Adrenal gland (tissue), 12 donors: ENCODE results near the gene RBM28. TPM values are rescaled to one million over a fixed set of nuclear protein-coding genes. Genes with fewer than 3 reads are reported as not detected.
A peak's percentile ranks its signal among the peaks of the same experiment; 100 is the strongest.

Experiments used
- DNase-seq, 7 donors: peaks; one replicate each; pipeline ENCODE4 v3.0.0-alpha.2; 2019 to 2020
- H3K27ac ChIP-seq, 5 donors: fragments of 200-600 bp; sonication (generic) in 4 of 5; 1 replicate in 3 of 5; 2 replicates in 2 of 5; pipeline versions ENCODE4 v1.5.1 to v1.8.0; 2016 to 2020; ENCODE audit warnings: mild to moderate bottlenecking in 1 of 5
- H3K27me3 ChIP-seq: fragments of 200-600 bp; 2 replicates; pipeline ENCODE4 v1.8.0; 2021
- H3K36me3 ChIP-seq, 2 donors: fragments of 200-600 bp; replicated peaks in 1 of 2; 1 replicate in 1 of 2; 2 replicates in 1 of 2; pipeline versions ENCODE4 v1.5.1 to v1.8.0; 2018 to 2022
- H3K4me1 ChIP-seq, 2 donors: fragments of 200-600 bp; replicated peaks in 1 of 2; 1 replicate in 1 of 2; 2 replicates in 1 of 2; pipeline versions ENCODE4 v1.5.1 to v1.8.0; 2018 to 2021
- H3K4me3 ChIP-seq, 4 donors: fragments of 200-600 bp; sonication (generic) in 3 of 4; one replicate each; pipeline ENCODE4 v1.5.1; 2016 to 2018
- H3K9me3 ChIP-seq, 3 donors: fragments of 200-600 bp; sonication (generic) in 1 of 3; replicated peaks in 1 of 3; 1 replicate in 2 of 3; 2 replicates in 1 of 3; pipeline versions ENCODE4 v1.5.1 to v1.8.0; 2016 to 2021
- CTCF ChIP-seq, 6 experiments: fragments of 450-650 bp in 4 of 6; fragments of 200-600 bp in 2 of 6; sonication (generic) in 1 of 6; IDR thresholded peaks; 1 replicate in 5 of 6; 2 replicates in 1 of 6; pipeline versions ENCODE4 v1.5.1 to v1.8.0; 2016 to 2021; ENCODE audit warnings: antibody characterized with exemption in 6 of 6, mild to moderate bottlenecking in 2 of 6, moderate library complexity in 1 of 6
- POLR2A ChIP-seq, 2 donors: fragments of 450-650 bp; IDR thresholded peaks; one replicate each; pipeline ENCODE4 v1.6.1; 2017; ENCODE audit warnings: antibody characterized with exemption in 2 of 2, mild to moderate bottlenecking in 2 of 2, moderate library complexity in 1 of 2
- WGBS, 4 donors: extraction: QIAGEN DNeasy Blood & Tissue Kit in 2 of 4; methylation state at CpG; one replicate each; pipeline versions ENCODE4 v1.1.5 to v1.1.7; 2013 to 2017; 5-methylcytosine and 5-hydroxymethylcytosine counted together
- intact Hi-C, 2 donors: fragments of 100-400 bp; cut with DNase I; formaldehyde crosslinking; loops; one replicate each; pipeline versions ENCODE4 v1.14.1 to v1.15.0; 2022 to 2023
- polyA plus RNA-seq, 3 donors: library from polyadenylated mRNA; stranded (reverse); fragments of 200-250 nt in 2 of 3; fragments of 350-450 nt in 1 of 3; fragmentation: Illumina TruSeq in 1 of 3; extraction: RNeasy Lipid Tissue Mini Kit (QIAGEN cat#74804) in 1 of 3; gene quantifications; one replicate each; pipeline ENCODE4 v1.2.3, GENCODE V29; 2013 to 2014
- total RNA-seq, 9 donors: library from RNA; depleted of rRNA in 4 of 9; stranded (reverse); fragments of >200 nt in 4 of 9; fragments of 120-200 nt in 1 of 9; fragmentation: NEBNext Ultra II Directional in 1 of 9; extraction: Animal tissue kit (Norgen Biotek cat#: 25700) in 1 of 9; gene quantifications; one replicate each; pipeline versions ENCODE4 v1.1.0 to v1.2.4, GENCODE V29; 2013 to 2023
- donor health status: healthy with polysubstance abuse.
- donor health status: Bipolar disorder and iron deficiency.
- donor health status: DM: yes; HTN: yes; CAD: no.
- donor health status: DM: no; HTN: no; CAD: no.
- donor health status: DM: no; HTN: no; CAD: no.
- donor health status: DM: yes; HTN: yes; CAD: no.

The RBM28 gene
- total and polyA plus RNA-seq, 12 donors, result 8.0 to 61.3 (median 24.2) TPM

- Histone ChIP-seq H3K9me3 (no peaks in the 10 kb centered on the region), H3K27me3 (peaks cover 14% of the 10 kb centered on the region)
- 77 to 87% (median 84%) methylated on average over 2 of the region's 2 CpGs for WGBS, 4 donors
These were observed 21.7 kb upstream of the RBM28 start for GRCh38 chr7:128365432-128365831.

GRCh38 chr7:128364166-128364870, 20.6 kb upstream of the RBM28 start:
- no peak for DNase-seq
- no peak overlapping the region for H3K27ac ChIP-seq
- no peaks in the 10 kb centered on the region for H3K36me3 ChIP-seq
- 70 to 94% (median 80%) methylated on average over 4 of the region's 4 CpGs for WGBS, 4 donors
- intact Hi-C loops, result no loop called here
- peaks cover 4 to 7% of the 10 kb centered on the region in 2 donors for H3K4me1 ChIP-seq
- H3K9me3 ChIP-seq, result no peaks in the 10 kb centered on the region
- H3K4me3 ChIP-seq, result no peak overlapping the region
- H3K27me3 ChIP-seq, result peaks cover 14% of the 10 kb centered on the region
- TF ChIP-seq POLR2A (IDR thresholded peaks at IDR 0.05), result no peak

More at GRCh38 chr7:128365432-128365831, 21.7 kb upstream of the RBM28 start:
- Histone ChIP-seq H3K4me3 (no peak overlapping the region), H3K4me1 (peaks cover 4 to 7% of the 10 kb centered on the region in 2 donors), H3K36me3 (no peaks in the 10 kb centered on the region), H3K27ac (no peak overlapping the region)
- TF ChIP-seq CTCF (IDR thresholded peaks at IDR 0.05) (no peak), POLR2A (IDR thresholded peaks at IDR 0.05) (no peak)
- DNase-seq, result no peak
- intact Hi-C loops, result no loop called here

GRCh38 chr7:128363261-128363721, 19.6 kb upstream of the RBM28 start:
- no peak for TF ChIP-seq POLR2A (IDR thresholded peaks at IDR 0.05)
- Histone ChIP-seq H3K4me3 (no peak overlapping the region), H3K27ac (no peak overlapping the region), H3K27me3 (peaks cover 14% of the 10 kb centered on the region), H3K9me3 (no peaks in the 10 kb centered on the region), H3K36me3 (no peaks in the 10 kb centered on the region), H3K4me1 (peaks cover 4 to 7% of the 10 kb centered on the region in 2 donors)
- WGBS, 4 donors, result 73 to 86% (median 77%) methylated on average over 5 to 6 of the region's 6 CpGs
- no peak for DNase-seq
- intact Hi-C loops, result no loop called here

GRCh38 chr7:128362670-128363069, 19.0 kb upstream of the RBM28 start:
- Histone ChIP-seq H3K4me3 (no peak overlapping the region), H3K4me1 (peaks cover 4 to 7% of the 10 kb centered on the region in 2 donors), H3K27me3 (peaks cover 14% of the 10 kb centered on the region), H3K27ac (no peak overlapping the region), H3K9me3 (no peaks in the 10 kb centered on the region), H3K36me3 (no peaks in the 10 kb centered on the region)
- 75 to 83% (median 81%) methylated on average over 4 of the region's 4 CpGs for WGBS, 4 donors
- DNase-seq, result no peak
- TF ChIP-seq CTCF (IDR thresholded peaks at IDR 0.05), result no peak
- TF ChIP-seq POLR2A (IDR thresholded peaks at IDR 0.05), result no peak
- intact Hi-C loops, result no loop called here

- H3K4me3 ChIP-seq, result peak within 1 kb of the TSS in 2 of 4 donors; percentile 34 to 76
- H3K27ac ChIP-seq, result peak within 1 kb of the TSS in 1 of 5 donors; percentile 8
- WGBS, 4 donors, result 1 to 7% (median 1%) methylated on average over 12 to 85 of the region's 88 CpGs
- peak in 3 of 7 donors; percentile 26 to 69 (median 28) for DNase-seq
- H3K9me3 ChIP-seq, result no peaks in the 10 kb centered on the region
- no peak for TF ChIP-seq POLR2A (IDR thresholded peaks at IDR 0.05)
- no peak for TF ChIP-seq CTCF (IDR thresholded peaks at IDR 0.05)
- intact Hi-C loops, result no loop called here
- peaks cover 14% of the 10 kb centered on the region for H3K27me3 ChIP-seq
- peaks cover 4 to 7% of the 10 kb centered on the region in 2 donors for H3K4me1 ChIP-seq
- H3K36me3 ChIP-seq, result no peaks in the 10 kb centered on the region
These were observed 18.0 kb upstream of the RBM28 start, which contains the start of gene PRRT4 for GRCh38 chr7:128361411-128362379. TSS of gene PRRT4 (minus strand) at chr7:128361690.
